HL-60/S4 (cell line): ENCODE results near the gene ROR2.

Experiments used
- in situ Hi-C: fragments of 300-500 bp; cut with MboI; formaldehyde crosslinking; loops from 2 replicates; pipeline ENCODE4 v1.14.3; 2022; ENCODE audit warnings: low sequenced_read_pairs

Gene ROR2

GRCh38 chr9:91948597-91949391 lies 1.2 kb downstream of the ROR2 start:
- in situ Hi-C loops = no loop called here

GRCh38 chr9:91948101-91948596 lies 1.9 kb downstream of the ROR2 start:
- in situ Hi-C loops = no loop called here

GRCh38 chr9:91946653-91947488 lies 3.2 kb downstream of the ROR2 start:
- in situ Hi-C loops = no loop called here

- in situ Hi-C loops = no loop called here
Measured at GRCh38 chr9:91946196-91946595, 3.8 kb downstream of the ROR2 start.

- in situ Hi-C loops = no loop called here
Measured at GRCh38 chr9:91945277-91946085, 4.5 kb downstream of the ROR2 start.

- in situ Hi-C loops = no loop called here
Measured at GRCh38 chr9:91944711-91945110, 5.3 kb downstream of the ROR2 start.

GRCh38 chr9:91943478-91944470 lies 6.3 kb downstream of the ROR2 start:
- in situ Hi-C loops = no loop called here

GRCh38 chr9:91942201-91942600 lies 7.8 kb downstream of the ROR2 start:
- in situ Hi-C loops = no loop called here

- in situ Hi-C loops = no loop called here
Measured at GRCh38 chr9:91939978-91940377, 10.1 kb downstream of the ROR2 start.

GRCh38 chr9:91937727-91938126 lies 12.3 kb downstream of the ROR2 start:
- in situ Hi-C loops = no loop called here

- in situ Hi-C loops = no loop called here
Measured at GRCh38 chr9:91937056-91937455, 13.0 kb downstream of the ROR2 start.

- in situ Hi-C loops = no loop called here
Measured at GRCh38 chr9:91935805-91936514, 14.1 kb downstream of the ROR2 start.

GRCh38 chr9:91935066-91935749 lies 14.8 kb downstream of the ROR2 start:
- in situ Hi-C loops = no loop called here

- in situ Hi-C loops = no loop called here
Measured at GRCh38 chr9:91934654-91935053, 15.4 kb downstream of the ROR2 start.

GRCh38 chr9:91933556-91934352 lies 16.3 kb downstream of the ROR2 start:
- in situ Hi-C loops = no loop called here

- in situ Hi-C loops = no loop called here
Measured at GRCh38 chr9:91930475-91930874, 19.6 kb downstream of the ROR2 start.

- in situ Hi-C loops = no loop called here
Measured at GRCh38 chr9:91929331-91929730, 20.7 kb downstream of the ROR2 start.
